ENCODE data around the gene CXCL8. TPM values are rescaled to one million over a fixed set of nuclear protein-coding genes. Genes with fewer than 3 reads are reported as not detected.
A peak's percentile ranks its signal among the peaks of the same experiment; 100 is the strongest.

Gene CXCL8
- total and polyA plus RNA-seq, 2 donors (not counting 3 experiments of a cell fraction or from before 2014, with no cell fraction given), result 6.4 to 12.6 TPM

GRCh38 chr4:73742490-73743160 is 2.3 kb downstream of the CXCL8 start:
- Histone ChIP-seq H3K27me3 (ENCODE audit: control insufficient read depth in 2 of 2, insufficient read depth in 2 of 2, low read length in 2 of 2) (no peaks in the 10 kb centered on the region), H2AFZ (ENCODE audit: low read depth, low read length) (no peak overlapping the region), H3K9ac (replicated peaks; ENCODE audit: extremely low read depth, insufficient read depth, low read length) (no peak overlapping the region), H4K20me1 (replicated peaks; ENCODE audit: control insufficient read depth, extremely low read depth, insufficient read depth, low read length) (no peaks in the 10 kb centered on the region), H3K9me1 (replicated peaks; ENCODE audit: control insufficient read depth, extremely low read depth, insufficient read depth, low read length) (no peaks in the 10 kb centered on the region), H3K79me2 (ENCODE audit: control insufficient read depth, insufficient read depth, low read length) (no peaks in the 10 kb centered on the region), H3K4me3 (replicated peaks in 1 of 3; ENCODE audit: insufficient read depth in 1 of 3, low read depth in 1 of 3, low read length in 3 of 3) (no peak overlapping the region), H3K4me1 (ENCODE audit: control insufficient read depth, extremely low read depth, insufficient read depth, low read length) (peaks cover 22% of the 10 kb centered on the region), H3K27ac (ENCODE audit: insufficient read depth, low read depth, low read length) (no peak overlapping the region), H3K4me2 (ENCODE audit: insufficient read depth, low read length) (no peak overlapping the region), H3K9me3 (replicated peaks; ENCODE audit: control insufficient read depth, insufficient read depth, low read length) (no peaks in the 10 kb centered on the region), H3K36me3 (ENCODE audit: control insufficient read depth in 2 of 2, extremely low read depth in 1 of 2, insufficient read depth in 2 of 2, low read length in 2 of 2) (no peaks in the 10 kb centered on the region)
- BruUV-seq (replicated peaks), result no TSS peak
- ChIA-PET POLR2A (no interaction called here), CTCF (interaction anchor here (0.7 to 2.7 kb wide), 8 partner anchors 12 to 392 kb away, joined by 3 to 31 read pairs (median 4); partner anchors contain the start of gene CXCL3)
- DNase-seq (ENCODE audit: low read depth, low spot score) (peak; percentile 16), FAIRE-seq (no peak)
- intact Hi-C loops (cut with micrococcal nuclease), result loop anchor here (5.0 kb wide), 1 partner anchor 875 kb away; no protein-coding TSS in a partner anchor
- dilution Hi-C loops (cut with MboI; ENCODE audit: extremely low pct_ligation_motif_present, low sequenced_read_pairs), result no loop called here
- no peak for TF ChIP-seq CTCF (IDR thresholded peaks at IDR 0.05; ENCODE audit: extremely low read depth in 1 of 2, insufficient read depth in 1 of 2, low read depth in 1 of 2, low read length in 2 of 2)
- no peak for TF ChIP-seq GATA2 (IDR thresholded peaks at IDR 0.05; ENCODE audit: insufficient read depth, insufficient read length, low read depth, low read length)
- TF ChIP-seq POLR2A (IDR thresholded peaks at IDR 0.05; ENCODE audit: low read depth, low read length), result no peak
- TF ChIP-seq JUN (IDR thresholded peaks at IDR 0.05; ENCODE audit: borderline replicate concordance, insufficient read depth, insufficient read length, low read depth), result no peak
- no peak for TF ChIP-seq EZH2 (IDR thresholded peaks at IDR 0.05; ENCODE audit: borderline replicate concordance, low read depth, low read length, severe bottlenecking)
- no peak for TF ChIP-seq MAX (IDR thresholded peaks at IDR 0.05; ENCODE audit: insufficient read depth, insufficient read length)
- no peak for TF ChIP-seq MYC (IDR thresholded peaks at IDR 0.05; ENCODE audit: low read depth, low read length)
- no peak for TF ChIP-seq FOS (IDR thresholded peaks at IDR 0.05; ENCODE audit: borderline replicate concordance, insufficient read depth, low read length)
- no peak for TF ChIP-seq POLR2AphosphoS5 (IDR thresholded peaks at IDR 0.05; ENCODE audit: insufficient read depth, low read depth, low read length)
